GM20000 (cell line): ENCODE measurements around the gene OR4D9.
"Not testable (repeated sequence)": the region's sequence is repeated elsewhere in the genome, so short reads cannot be mapped to it uniquely, and the experiment has no call there.

Experiments
- DNase-seq: peaks from one replicate; pipeline ENCODE4 v3.0.0; 2012; ENCODE audit warnings: low spot score
- CTCF ChIP-seq: IDR thresholded peaks from 2 replicates; pipeline ENCODE4 v1.5.1; 2012; ENCODE audit warnings: mild to moderate bottlenecking, control low read depth; ENCODE audit errors: extremely low read depth, missing control alignments

The OR4D9 gene

DNA sequence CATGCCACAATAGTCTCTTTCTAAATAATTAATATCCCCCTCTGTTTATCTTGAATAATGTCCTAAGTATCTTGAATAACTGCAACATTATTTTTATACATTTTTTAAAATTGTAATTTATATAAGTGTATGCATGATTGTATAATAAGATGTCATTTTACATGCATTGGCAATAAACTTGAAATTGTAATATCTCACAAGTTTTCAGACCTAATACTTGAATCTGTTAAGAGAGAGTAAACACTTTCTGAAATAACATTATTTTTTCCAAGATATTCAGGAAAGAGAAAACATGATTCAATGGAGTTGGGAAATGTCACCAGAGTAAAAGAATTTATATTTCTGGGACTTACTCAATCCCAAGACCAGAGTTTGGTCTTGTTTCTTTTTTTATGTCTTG, 8.1 kb upstream of the OR4D9 start, which contains the start of gene OR4D11:
TSS of gene OR4D11 (plus strand) at position 301 of the 400 bp plus-strand sequence. CDS start at position 301, 0 bp downstream.
- no peak for TF ChIP-seq CTCF
- DNase-seq = no peak

- TF ChIP-seq CTCF = no peak
- no peak for DNase-seq
These were observed 336 bp downstream of the OR4D9 start for GRCh38 chr11:59511675-59512074.

GRCh38 chr11:59520139-59520538, 8.8 kb downstream of the OR4D9 start:
- DNase-seq = not testable (repeated sequence)

DNA sequence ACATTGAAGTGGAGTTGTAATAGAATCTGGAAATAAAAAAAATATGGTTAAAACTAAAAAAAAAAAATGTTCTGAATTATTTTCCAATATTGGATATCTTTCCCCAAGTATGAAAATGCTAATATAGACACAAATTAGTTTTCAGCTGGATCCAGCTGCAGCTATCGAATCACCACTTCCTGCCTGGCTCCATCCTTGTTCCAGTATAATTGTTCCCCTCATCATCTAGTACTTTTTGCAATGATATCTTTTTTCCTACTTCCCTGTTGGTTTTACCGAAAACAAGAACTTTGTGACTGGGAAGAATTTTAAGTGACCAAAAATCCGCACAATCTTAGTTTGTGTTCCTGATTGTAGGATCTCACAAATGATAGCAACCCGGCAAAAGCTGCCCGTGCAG, 9.4 kb downstream of the OR4D9 start:
- DNase-seq = no peak
- TF ChIP-seq CTCF = no peak

- no peak for DNase-seq
- no peak for TF ChIP-seq CTCF
These were observed 12.2 kb downstream of the OR4D9 start for GRCh38 chr11:59523541-59523940.

DNA sequence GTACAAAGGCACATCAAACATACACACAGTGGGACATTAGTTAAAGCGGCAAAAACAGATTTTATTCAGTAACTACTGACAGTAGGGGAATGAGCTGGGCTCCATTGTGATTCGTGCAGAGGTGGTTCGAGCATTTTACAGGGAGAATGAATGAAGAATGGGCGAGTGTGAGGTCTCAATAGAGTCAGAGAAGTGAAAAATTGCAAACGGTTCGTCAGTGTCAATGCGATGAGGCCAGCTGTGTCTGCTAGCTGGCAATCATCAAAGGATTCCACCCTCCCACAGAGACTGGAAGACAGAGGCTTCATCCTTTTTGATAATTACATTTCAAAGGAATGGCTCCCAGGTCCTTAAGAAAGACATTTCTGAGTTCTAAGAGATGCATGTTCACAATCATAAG, 17.4 kb downstream of the OR4D9 start:
- DNase-seq = no peak

GRCh38 chr11:59532620-59533019, 21.3 kb downstream of the OR4D9 start:
- TF ChIP-seq CTCF = no peak
- DNase-seq = no peak

More for the DNA sequence above, 17.4 kb downstream of the OR4D9 start:
- no peak for TF ChIP-seq CTCF

DNA sequence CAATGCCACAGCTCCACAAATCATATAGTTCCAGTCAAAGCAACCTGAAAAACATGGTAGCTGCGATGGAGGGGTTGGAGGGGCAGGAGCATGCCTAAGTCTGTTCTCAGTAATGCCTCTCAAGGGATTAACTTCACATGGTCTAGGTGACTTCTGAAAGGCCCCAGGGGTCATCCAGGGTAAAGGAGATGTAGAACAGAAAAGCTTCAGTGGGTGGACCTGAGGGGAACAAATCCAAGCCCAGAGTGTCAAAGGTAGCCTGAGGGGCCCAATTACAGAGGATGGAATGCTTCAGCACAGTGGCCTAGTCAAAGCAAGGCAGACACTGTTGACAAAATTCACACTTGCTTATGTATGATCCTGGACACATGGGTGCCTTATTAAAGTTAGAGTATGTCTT, 23.3 kb downstream of the OR4D9 start:
- no peak for DNase-seq
- no peak for TF ChIP-seq CTCF
